KBM-7 (cell line): ENCODE results near the gene PNP.
"Not testable (repeated sequence)": the region's sequence is repeated elsewhere in the genome, so short reads cannot be mapped to it uniquely, and the experiment has no call there.

Experiments used
- DNase-seq: peaks from one replicate; pipeline ENCODE4 v3.0.0-alpha.2; 2015
- in situ Hi-C: fragments of 300-500 bp; cut with MboI; formaldehyde crosslinking; loops from 2 replicates; pipeline ENCODE4 v1.14.3; 2020; ENCODE audit warnings: low sequenced_read_pairs, low pct_unique_long_range_greater_than_20kb, mixed read lengths

The PNP gene

DNA sequence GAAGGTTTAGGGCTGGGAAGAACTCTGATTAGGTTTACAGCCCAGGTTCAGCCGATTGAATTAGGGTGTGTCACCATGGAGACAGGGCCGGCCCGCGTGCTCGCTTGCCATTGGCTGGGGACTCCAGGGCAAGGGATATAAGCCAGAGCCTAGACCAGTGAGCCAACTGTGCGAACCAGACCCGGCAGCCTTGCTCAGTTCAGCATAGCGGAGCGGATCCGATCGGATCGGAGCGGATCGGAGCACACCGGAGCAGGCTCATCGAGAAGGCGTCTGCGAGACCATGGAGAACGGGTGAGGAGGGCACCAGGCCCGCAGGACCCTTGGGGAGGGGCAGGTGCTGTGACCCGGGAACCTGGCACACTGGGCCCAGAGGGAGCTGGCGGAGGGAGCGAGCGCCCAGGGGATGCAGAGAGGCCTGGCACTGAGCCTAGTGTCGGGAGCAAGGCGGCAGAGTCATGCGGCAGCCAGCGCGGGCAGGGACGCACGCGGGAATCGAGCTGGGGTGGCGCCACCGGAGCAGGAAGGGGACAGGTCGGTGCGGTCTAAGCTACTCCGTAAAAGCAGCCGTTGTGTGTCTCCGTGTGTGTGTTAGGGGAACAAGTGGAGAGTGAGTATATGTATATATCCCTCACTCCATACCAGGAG, at the start of gene PNP:
PNP (plus strand) TSS at position 165 of the 648 bp plus-strand sequence; CDS start at position 284, 119 bp downstream.
- peak; percentile 87 for DNase-seq
- in situ Hi-C loops = no loop called here

DNA sequence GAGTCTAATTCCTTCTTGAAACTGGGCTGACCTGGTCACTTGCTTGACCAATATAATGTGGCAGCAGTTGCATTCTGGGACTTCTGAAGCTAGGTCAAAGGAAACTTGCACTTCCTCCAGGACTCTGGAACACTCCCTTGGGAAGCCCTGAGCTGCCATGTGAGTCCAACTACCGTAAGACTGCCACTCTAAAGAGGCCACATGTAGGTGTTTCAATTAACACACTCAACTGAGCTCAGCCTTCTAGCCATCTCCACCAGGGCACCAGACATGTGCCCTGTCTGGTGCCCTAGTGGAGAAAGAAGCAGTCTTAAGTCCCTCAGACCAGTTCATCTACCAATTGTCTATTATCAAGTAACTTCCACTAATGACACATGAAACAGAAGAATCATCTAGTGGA, 49.8 kb upstream of the PNP start:
- DNase-seq = no peak
- in situ Hi-C loops = no loop called here

DNA sequence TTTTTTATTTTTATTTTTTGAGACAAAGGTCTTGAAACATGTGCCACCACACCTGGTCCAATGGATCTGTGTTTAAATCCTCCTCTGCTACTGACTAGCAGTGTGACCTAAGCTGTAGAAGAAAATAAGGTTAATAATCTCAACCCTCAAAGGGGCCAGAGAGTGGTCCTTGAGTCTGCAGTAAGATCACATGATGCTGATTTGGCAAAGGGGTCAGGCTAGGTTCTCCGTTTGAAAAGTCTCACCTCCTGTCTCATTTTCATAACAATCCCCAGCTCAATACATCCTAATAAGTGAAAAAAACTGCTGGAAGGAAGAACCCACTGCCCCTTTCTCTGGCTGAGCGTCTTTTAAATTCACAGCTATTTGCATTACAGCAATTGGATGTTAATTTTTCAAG, 47.9 kb upstream of the PNP start:
- in situ Hi-C loops = no loop called here
- DNase-seq = no peak

DNA sequence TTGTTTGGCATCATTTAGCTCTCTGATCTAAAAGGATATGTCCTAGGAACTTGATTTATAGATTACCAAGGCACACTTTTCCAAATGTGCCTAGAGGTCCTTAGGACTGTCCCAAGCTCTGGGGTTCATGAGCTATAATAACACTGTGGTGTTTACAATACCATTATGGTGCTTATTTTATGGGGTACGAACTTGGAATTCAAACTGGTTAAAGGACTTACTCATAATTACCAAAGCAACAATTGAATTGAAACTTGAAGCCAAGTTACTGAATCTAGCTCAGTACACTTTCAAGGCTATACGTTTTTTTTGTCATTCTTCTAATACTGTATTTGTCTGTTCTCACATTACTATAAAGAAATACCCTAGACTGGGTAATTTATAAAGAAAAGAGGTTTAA, 46.3 kb upstream of the PNP start:
- DNase-seq = no peak
- in situ Hi-C loops = no loop called here

DNA sequence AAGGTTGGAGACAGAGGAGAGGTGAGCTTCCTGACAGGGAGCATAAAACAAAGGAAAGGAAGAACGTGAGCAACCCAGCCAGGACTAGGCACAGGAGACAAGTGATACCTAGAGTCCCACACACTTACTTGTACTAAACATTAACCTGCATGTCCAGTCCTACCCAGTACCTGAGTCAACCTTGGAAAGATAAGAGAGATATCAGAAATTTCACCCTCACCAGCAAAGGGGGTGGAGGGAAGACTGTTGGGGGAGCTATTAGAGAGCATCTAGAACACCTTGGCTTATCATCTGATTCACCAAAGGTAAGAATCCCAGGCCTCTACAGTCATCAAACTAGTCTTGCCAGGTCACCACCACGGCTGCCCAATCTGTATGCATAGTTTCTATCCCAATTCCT, 44.4 kb upstream of the PNP start:
- in situ Hi-C loops = no loop called here
- no peak for DNase-seq

DNA sequence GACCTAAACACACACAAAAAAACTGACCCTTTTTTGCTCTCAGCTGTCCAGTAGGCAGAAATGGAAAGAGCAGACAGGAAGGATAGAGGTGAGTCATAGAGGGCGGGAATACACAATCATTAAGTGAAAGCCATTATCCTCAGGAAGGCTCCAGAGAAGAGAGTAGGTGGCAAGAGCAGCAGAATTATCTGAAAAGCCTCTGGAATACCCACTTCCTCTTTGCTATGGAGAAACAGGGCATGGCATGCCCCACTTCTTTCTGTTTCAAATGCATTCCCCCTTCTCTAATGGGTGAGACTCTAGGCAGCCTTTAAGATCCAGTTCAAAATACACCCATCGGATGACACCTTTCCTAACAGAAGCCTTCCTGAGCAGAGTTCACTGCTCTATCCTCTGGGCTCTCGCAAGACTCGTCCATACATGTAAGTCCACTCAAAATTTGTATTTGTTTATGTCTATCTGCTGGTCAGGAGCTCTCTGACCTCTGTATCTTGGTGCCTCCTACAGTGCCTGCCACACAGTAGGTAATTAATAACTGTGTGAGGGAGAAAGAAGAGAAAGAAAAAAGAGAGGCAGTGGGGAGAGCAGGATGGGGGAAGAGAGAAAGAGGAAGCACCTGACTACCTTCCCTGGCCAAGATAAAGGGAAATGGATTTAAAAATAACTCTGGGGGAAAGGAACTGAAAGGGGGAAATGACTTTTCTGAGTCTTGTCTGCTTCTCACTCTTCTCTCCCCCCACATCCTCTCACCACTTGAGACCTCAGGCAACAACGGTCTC, 41.8 kb upstream of the PNP start:
- in situ Hi-C loops = no loop called here
- peak; percentile 96 for DNase-seq

DNA sequence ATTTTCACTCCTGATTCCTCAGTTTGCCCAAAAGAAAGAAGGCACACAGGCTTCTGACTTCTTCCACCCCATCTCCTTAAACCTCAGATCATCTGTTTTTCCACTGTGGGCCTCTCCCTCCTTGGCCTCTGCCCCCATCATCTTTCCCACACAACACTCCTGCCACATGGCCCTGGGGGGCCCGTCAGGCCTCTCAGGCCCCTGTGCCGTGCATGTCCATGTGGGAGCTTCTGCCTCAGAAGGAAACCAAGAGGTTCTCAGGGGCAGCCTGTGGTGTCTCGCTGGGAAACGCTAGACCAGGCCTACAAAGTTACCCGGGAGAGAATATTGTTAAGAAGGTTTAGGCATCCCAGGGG, 41.2 kb upstream of the PNP start:
- DNase-seq = no peak
- in situ Hi-C loops = no loop called here

DNA sequence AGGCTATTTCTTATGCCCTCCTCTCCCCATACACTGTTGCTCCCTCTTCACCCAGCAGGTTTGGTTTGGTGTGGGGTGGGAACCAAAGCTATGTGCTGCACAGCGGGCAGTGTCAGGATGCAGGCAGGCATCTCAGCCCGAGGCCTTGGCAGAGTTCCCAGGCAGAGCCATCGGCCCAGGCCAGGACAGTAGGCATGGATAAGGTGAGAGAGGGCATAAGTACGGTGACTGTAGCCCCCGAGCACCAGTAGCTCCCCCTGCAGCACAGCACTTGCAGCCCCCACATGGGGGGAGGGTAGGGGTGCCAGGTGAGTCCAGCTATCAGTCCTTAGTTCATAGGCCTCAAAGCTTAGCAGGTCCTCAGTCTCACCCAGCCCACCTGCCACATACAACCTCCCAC, 40.4 kb upstream of the PNP start:
- DNase-seq = no peak
- in situ Hi-C loops = no loop called here

DNA sequence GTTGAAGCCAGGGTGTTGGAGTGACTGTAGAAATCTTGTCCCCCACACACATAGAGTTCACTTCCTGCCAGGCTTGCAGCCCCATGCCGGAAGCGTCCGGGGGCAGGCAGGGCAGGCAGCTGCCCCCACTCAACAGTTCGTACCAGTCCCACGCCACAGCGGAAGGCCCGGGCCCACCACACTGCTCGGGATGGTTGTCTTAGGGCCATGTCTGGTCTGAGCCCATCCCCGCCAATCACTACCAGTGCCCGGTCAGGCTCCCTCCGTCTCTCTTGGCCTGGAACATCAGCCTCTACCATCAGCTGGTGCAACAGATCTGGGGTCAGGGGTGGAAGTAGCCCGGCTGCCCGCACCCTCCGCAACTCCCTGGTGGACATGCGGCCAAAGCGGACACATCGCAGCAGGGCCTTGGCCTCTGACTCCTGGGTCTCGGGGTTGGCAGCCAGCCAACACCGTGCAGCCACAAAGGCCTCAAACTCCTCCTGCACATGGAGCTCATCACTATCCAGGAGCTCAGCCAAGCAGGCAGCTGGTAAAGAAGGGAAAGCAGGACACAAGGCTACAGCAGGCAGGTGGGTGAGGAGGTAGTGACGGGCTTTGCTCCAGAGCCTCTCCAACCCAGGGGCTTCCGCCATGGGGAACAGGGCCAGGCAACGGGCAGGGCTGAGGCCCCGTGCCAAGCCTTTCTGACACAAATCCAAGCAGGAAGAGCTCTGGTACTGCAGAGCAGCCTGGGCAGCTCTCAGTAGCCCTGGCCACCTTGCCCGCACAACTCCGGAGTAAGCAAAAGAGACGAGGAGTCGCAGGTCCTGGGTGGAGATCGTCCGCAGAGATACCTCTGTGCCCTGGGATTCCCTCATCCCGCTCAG, 39.2 kb upstream of the PNP start:
- in situ Hi-C loops = no loop called here
- DNase-seq = no peak

DNA sequence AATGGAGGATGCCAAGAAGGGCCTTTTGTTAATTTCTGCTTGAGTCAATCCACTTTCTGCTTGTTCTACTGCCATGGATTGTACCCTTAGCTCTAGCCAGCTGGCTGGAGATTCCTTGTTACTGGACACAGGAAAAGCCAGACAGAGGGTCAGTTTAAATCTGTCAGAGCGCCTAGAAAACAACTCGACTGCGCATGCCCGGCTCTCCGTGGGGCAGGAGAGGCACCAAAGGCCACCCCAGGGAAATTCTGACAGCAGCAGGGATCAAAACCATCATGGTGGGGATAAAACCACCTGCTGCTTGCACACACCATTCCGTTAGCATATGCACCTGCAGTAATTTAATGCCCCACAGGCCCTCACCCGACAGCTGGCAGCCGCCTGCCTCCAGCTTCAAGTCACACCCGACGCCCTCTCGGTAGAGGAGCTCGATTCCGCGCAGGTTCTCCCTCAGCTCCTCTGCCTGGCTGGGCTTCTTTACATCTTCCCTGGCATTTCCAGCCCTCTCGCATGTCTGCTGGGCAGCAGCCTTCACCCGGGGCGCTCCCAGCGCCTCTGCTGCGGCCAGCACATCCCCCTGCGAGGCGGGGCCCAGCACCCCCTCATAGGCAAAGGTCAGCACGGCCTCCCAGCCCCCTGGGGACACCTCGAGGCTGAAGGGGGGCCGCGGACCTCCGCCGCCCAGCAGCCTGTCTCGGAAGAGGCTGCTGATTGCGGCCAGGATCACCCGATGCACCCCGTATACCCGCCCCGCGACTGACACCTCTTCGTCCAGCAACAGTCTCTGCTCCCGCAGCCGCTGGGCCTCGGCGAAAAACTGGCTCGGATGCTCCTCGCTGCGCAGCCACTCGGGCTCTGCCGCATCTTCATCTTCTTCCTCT, 34.3 kb upstream of the PNP start:
- in situ Hi-C loops = no loop called here

DNA sequence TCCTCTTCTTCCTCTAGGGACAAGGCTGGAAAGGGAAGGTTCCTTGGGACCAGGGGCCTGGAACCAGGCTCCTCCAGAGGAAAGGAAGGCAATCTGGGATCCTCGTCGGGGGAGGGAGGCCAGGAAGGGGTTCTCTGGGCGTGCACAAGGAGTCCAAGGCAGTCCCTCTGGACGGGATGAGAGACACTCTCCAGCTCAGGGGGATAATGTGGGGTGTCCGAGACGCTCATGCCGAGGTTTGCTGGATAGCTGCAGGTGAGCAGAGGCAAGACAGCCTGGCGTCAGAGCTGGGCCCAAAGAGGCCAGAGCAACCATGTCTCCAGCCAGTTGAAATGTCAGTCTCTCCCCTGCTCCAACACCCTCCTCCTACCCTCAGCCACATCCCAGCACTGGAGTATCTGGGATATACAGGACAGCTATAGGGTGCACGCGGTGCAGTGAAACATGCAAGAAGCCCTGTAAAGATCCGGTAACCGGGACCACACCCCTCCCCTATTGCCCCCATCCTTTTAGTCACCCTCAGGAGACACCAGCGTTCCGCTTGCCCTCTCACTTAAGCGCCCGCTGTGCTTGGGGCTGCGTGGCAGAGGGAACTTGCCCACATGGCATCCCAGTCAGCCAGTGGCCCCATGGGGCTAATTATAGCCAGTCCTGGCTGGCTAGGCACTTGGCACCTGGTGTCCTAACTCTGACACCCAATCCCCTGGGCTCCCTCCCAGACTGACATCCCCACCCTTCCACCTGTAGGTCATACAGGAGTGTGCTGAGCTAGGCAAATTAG, 33.4 kb upstream of the PNP start, which contains the start of gene KLHL33:
KLHL33 (minus strand) TSS at position 585 of the 781 bp plus-strand sequence; CDS start at position 230, 355 bp downstream.
- DNase-seq = no peak
- in situ Hi-C loops = no loop called here

More for the DNA sequence above, 34.3 kb upstream of the PNP start:
- DNase-seq = no peak

DNA sequence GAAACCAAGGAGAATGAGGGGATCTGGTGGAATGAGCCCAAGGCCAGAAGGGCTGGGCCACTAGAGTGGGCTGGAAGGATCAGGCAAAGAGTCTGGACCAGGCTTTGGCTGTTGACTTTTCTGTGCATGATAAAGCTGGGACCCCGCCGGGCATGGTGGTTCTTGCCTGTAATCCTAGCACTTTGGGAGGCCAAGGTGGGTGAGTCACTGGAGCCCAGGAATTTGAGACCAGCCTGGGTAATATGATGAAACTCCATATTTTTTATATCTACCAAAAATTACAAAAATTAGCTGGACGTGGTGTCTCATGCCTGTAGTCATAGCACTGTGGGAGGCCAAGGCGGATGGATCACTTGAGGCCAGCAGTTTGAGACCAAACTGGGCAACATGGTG, 32.8 kb upstream of the PNP start:
- DNase-seq = no peak

DNA sequence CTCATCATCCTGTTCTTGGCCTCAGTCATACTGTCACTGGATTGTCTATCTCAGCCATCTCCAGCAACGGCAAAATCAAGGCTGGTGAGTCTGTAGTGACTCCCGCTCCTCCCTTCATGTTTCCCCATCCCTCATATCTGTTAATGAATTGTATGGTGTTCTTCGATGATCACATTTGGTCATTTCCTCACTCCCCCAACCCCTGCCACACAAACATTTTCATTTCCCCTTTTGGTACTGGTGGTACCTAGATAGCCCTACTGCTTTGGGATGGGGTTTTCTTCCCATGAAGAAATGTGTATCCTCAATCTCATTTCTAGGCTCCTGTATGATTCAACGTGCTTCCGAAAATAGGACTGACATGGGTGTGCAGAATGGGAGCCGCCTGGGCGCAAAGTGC, 30.5 kb upstream of the PNP start:
- in situ Hi-C loops = no loop called here
- DNase-seq = no peak

More for the DNA sequence above, 32.8 kb upstream of the PNP start:
- in situ Hi-C loops = no loop called here

DNA sequence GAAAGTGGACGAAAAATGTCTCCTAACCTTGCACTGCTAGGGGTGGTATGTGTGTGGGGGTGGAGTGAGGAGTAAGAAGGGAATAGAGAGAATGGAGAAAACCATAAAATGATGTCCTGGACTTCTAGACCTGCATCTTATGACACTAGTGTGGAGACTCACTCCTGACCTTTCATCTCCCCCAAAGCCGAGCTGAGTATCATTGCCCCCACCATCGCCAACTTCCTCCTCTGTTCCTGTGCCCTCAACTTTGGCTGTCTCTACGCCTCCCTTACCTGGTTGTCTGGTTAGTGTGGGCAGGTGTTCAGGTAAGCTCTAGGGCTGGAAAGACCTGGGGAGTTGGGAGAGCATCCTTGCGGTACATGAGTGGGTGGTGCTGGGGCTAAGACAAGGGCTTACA, 28.7 kb upstream of the PNP start:
- in situ Hi-C loops = no loop called here
- no peak for DNase-seq

DNA sequence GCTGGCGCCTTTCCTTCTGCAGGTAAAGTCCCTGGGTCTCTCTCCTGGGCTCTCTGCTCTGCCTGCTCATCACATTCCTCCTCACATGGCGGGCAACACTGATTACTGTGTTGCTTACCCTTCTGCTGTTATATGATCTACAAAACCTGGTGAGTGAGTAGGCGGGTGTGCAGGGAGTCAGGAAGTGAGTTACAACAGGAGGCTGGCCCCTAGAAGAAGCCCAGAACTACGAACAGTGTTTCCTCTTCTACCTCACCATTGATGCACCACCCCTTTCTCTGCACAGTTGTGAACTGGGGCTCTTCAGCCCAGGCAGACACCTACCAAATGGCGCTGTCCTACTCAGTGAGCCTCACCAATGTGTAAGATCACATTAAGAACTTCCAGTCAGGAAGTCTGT, 28.3 kb upstream of the PNP start:
- in situ Hi-C loops = no loop called here

DNA sequence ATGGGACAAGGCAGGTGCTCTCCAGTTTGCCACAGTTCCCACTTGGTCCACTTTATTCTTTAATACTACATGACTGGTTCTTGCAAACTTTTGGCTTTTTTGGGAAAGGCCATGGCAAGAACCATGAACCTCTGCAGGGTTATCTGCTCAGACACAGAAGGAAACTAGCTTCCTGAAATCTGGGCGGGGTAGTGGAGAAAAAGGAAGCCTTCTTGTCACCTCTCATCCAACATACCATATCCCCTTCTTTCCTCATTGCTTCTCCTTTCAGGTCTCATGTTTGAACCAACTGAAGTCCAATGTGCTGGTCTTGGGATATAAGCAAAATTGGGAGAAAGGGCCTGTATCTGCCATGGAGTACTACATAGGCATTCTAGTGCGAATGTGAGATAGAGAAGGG, 27.7 kb upstream of the PNP start:
- in situ Hi-C loops = no loop called here
- DNase-seq = no peak

More for the DNA sequence above, 28.3 kb upstream of the PNP start:
- peak; percentile 47 for DNase-seq

DNA sequence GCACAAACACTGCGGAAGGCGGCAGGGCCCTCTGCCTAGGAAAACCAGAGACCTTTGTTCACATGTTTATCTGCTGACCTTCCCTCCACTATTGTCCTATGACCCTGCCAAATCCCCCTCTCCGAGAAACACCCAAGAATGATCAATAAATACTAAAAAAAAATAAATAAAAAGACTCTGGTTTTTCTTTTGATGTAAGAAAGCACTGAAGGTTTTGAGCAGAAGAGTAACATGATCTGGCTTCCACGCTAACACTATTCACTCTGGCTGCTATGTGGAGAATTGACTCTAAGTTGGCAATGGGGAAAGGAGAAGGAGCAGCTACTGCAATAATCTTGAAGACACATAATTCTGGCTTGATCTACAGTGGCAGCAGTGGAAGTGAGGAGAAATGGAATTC, 25.6 kb upstream of the PNP start:
- DNase-seq, in situ Hi-C loops: not testable (repeated sequence)

DNA sequence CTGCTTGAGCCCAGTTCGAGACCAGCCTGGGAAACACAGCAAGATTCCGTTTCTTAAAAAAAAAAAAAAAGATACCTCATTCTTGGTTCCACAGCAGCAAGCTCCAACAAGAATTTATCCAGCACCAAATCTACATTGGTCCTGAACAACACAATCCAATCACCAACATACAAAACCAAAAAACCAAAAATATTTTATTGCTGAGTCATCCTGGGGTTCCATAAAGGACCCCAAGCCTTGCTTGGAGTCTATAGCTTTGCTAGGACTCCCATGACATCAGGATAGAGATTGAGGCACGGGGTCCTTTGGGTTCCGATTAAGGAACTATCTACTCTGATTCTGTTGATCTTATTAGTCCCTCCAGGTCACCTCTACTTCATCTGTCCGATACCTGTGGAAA, 22.3 kb upstream of the PNP start:
- no peak for DNase-seq
- in situ Hi-C loops = no loop called here
